ENCODE measurements around the gene CHD8. TPM values are rescaled to one million over a fixed set of nuclear protein-coding genes. Genes with fewer than 3 reads are reported as not detected.

The CHD8 gene
- total and polyA plus RNA-seq, 2 of the 4 experiments (the other 2 are of a cell fraction) = 32.1 to 55.0 TPM

GRCh38 chr14:21414137-21414631 is 41.7 kb downstream of the CHD8 start:
- Histone ChIP-seq H3K9me1 (ENCODE audit: insufficient read depth, low read length) (no peaks in the 10 kb centered on the region), H3K14ac (replicated peaks; ENCODE audit: low read depth, low read length) (no peak overlapping the region), H3K27ac (ENCODE audit: insufficient read depth, low read length) (no peak overlapping the region), H2AK9ac (replicated peaks; ENCODE audit: low read depth, low read length, poor library complexity) (no peak overlapping the region), H4K8ac (ENCODE audit: low read depth in 2 of 2, low read length in 2 of 2) (no peak overlapping the region), H3K9me3 (ENCODE audit: control insufficient read depth, insufficient read depth, low read length) (no peaks in the 10 kb centered on the region), H3K4me1 (ENCODE audit: control insufficient read depth, insufficient read depth, low read length) (no peaks in the 10 kb centered on the region), H2BK20ac (ENCODE audit: low read depth, low read length) (no peak overlapping the region), H3K4me3 (ENCODE audit: insufficient read depth, low read depth, low read length) (no peak overlapping the region), H3K36me3 (ENCODE audit: control insufficient read depth, insufficient read depth, low read length) (peaks cover 49% of the 10 kb centered on the region), H3K23ac (ENCODE audit: low read depth, low read length) (no peak overlapping the region), H3K79me1 (ENCODE audit: low read depth in 1 of 2, low read length in 2 of 2) (peaks cover 0 to 8% of the 10 kb centered on the region in 2 experiments; a peak in 1 of 4 replicates), H3K4me2 (ENCODE audit: low read depth, low read length) (no peak overlapping the region), H3K27me3 (ENCODE audit: control insufficient read depth, insufficient read depth, low read length) (no peaks in the 10 kb centered on the region), H2BK5ac (ENCODE audit: low read depth, low read length, poor library complexity, severe bottlenecking) (no peak overlapping the region), H2BK120ac (ENCODE audit: low read depth, low read length) (no peak overlapping the region), H2BK15ac (ENCODE audit: low read depth, low read length) (no peak overlapping the region), H3K56ac (ENCODE audit: extremely low read depth, insufficient read depth, low read length) (no peak overlapping the region), H4K20me1 (ENCODE audit: insufficient read depth, low read length) (no peaks in the 10 kb centered on the region), H4K91ac (ENCODE audit: insufficient read depth, low read depth, low read length) (no peak overlapping the region), H3K4ac (ENCODE audit: low read depth, low read length) (no peak overlapping the region), H4K5ac (ENCODE audit: low read depth, low read length) (no peak overlapping the region), H3K9ac (ENCODE audit: low read depth, low read length) (no peak overlapping the region), H2AK5ac (ENCODE audit: low read depth, low read length) (no peak overlapping the region), H3K18ac (ENCODE audit: low read depth, low read length) (no peak overlapping the region), H2AFZ (replicated peaks; ENCODE audit: low read length, poor library complexity) (no peak overlapping the region)
- dilution Hi-C loops (cut with HindIII; ENCODE audit: low sequenced_read_pairs, unreplicated experiment) (no loop called here), in situ Hi-C loops (cut with MboI; ENCODE audit: low sequenced_read_pairs) (loop anchor here (25.0 kb wide), 1 partner anchor 1052 kb away; no protein-coding TSS in a partner anchor), intact Hi-C loops (cut with micrococcal nuclease) (no loop called here)
- BruUV-seq (replicated peaks) = no TSS peak
- POLR2A ChIA-PET (ENCODE audit: unreplicated experiment) = no interaction called here
- CTCF ChIA-PET = no interaction called here
- no peak for TF ChIP-seq CHD1 (IDR thresholded peaks at IDR 0.05; ENCODE audit: low read depth, low read length)
- no peak for TF ChIP-seq RFX5 (IDR thresholded peaks at IDR 0.05; ENCODE audit: low read depth, low read length)
- TF ChIP-seq ELK1 (IDR thresholded peaks at IDR 0.05; ENCODE audit: borderline replicate concordance, low read depth, low read length) = no peak
- TF ChIP-seq RAD21 (IDR thresholded peaks at IDR 0.05; ENCODE audit: low read length) = no peak
- TF ChIP-seq FOS (IDR thresholded peaks at IDR 0.05; ENCODE audit: low read depth, low read length) = no peak
- TF ChIP-seq RCOR1 (IDR thresholded peaks at IDR 0.05; ENCODE audit: insufficient replicate concordance, low read length) = no peak
- no peak for TF ChIP-seq MAFK (IDR thresholded peaks at IDR 0.05; ENCODE audit: low read depth, low read length)
- TF ChIP-seq USF2 (IDR thresholded peaks at IDR 0.05; ENCODE audit: low read depth, low read length) = no peak
- no peak for TF ChIP-seq MXI1 (IDR thresholded peaks at IDR 0.05; ENCODE audit: borderline replicate concordance, low read depth, low read length)
- TF ChIP-seq SMC3 (IDR thresholded peaks at IDR 0.05; ENCODE audit: low read depth, low read length) = no peak
- no peak for TF ChIP-seq POLR2A (IDR thresholded peaks at IDR 0.05; ENCODE audit: low read depth, low read length)
- TF ChIP-seq BHLHE40 (IDR thresholded peaks at IDR 0.05; ENCODE audit: low read depth, low read length) = no peak
- TF ChIP-seq NFE2L2 (IDR thresholded peaks at IDR 0.05; ENCODE audit: low read depth, low read length) = no peak
- TF ChIP-seq CEBPB (IDR thresholded peaks at IDR 0.05; ENCODE audit: low read depth, low read length) = no peak
- TF ChIP-seq CTCF (conservative IDR thresholded peaks at IDR 0.05; ENCODE audit: low read depth, low read length) = no peak
- TF ChIP-seq MAZ (IDR thresholded peaks at IDR 0.05; ENCODE audit: borderline replicate concordance, low read depth, low read length) = no peak
- no peak for ATAC-seq (ENCODE audit: low read depth)
- DNase-seq = no peak
- no CpG with 5 or more reads among the region's 1 CpG for WGBS, 2 experiments (ENCODE audit: extremely low coverage in 2 of 2, insufficient read length in 1 of 2)

Data from IMR-90 (cell line).